Pons (tissue), 1 donor: ENCODE data around the gene ARVCF.

Experiments
- DNase-seq: peaks from one replicate; pipeline ENCODE4 v3.0.0-alpha.2; 2016; ENCODE audit warnings: low spot score

Gene ARVCF

GRCh38 chr22:19973551-19974267 lies 42.9 kb downstream of the ARVCF start:
- no peak for DNase-seq

GRCh38 chr22:19972652-19973550 lies 43.7 kb downstream of the ARVCF start:
- no peak for DNase-seq

GRCh38 chr22:19972251-19972650 lies 44.4 kb downstream of the ARVCF start:
- DNase-seq = no peak

GRCh38 chr22:19971276-19972124 lies 45.1 kb downstream of the ARVCF start:
- no peak for DNase-seq

- peak; percentile 51 for DNase-seq
These were observed 45.9 kb downstream of the ARVCF start for GRCh38 chr22:19970479-19971275.

- DNase-seq = no peak
These were observed 46.6 kb downstream of the ARVCF start for GRCh38 chr22:19970031-19970478.

- DNase-seq = no peak
These were observed 47.3 kb downstream of the ARVCF start for GRCh38 chr22:19969141-19969928.

GRCh38 chr22:19968450-19968891 lies 48.2 kb downstream of the ARVCF start:
- no peak for DNase-seq

- no peak for DNase-seq
These were observed 48.7 kb downstream of the ARVCF start for GRCh38 chr22:19967850-19968449.

- DNase-seq = no peak
These were observed 49.5 kb downstream of the ARVCF start for GRCh38 chr22:19966908-19967750.

GRCh38 chr22:19965771-19966709 lies 50.6 kb downstream of the ARVCF start:
- no peak for DNase-seq

GRCh38 chr22:19964701-19965386 lies 51.8 kb downstream of the ARVCF start:
- DNase-seq = no peak

- no peak for DNase-seq
These were observed 52.6 kb downstream of the ARVCF start for GRCh38 chr22:19963863-19964642.

- DNase-seq = no peak
These were observed 53.5 kb downstream of the ARVCF start for GRCh38 chr22:19962909-19963806.

GRCh38 chr22:19962246-19962908 lies 54.2 kb downstream of the ARVCF start:
- DNase-seq = peak; percentile 74
